T-cell (primary cell): Measurements from ENCODE around the gene THBS4. TPM values are rescaled to one million over a fixed set of nuclear protein-coding genes. Genes with fewer than 3 reads are reported as not detected.

Source experiments
- ATAC-seq, 4 experiments: fragments of 200-7000 bp in 3 of 4; fragments of 150-1000 bp in 1 of 4; cut with Tn5 transposase; replicated peaks in 1 of 4; 1 replicate in 3 of 4; 2 replicates in 1 of 4; pipeline ENCODE4 v1.10.0; 2021; ENCODE audit warnings: moderate library complexity in 3 of 4, mild to moderate bottlenecking in 2 of 4, moderate number of reproducible peaks in 1 of 4
- CTCF ChIA-PET, 2 donors: fragments of 300-600 bp; sonication (Branson Sonifier 250); formaldehyde crosslinking; loops; one replicate each; lab custom pipeline; 2022; ENCODE audit warnings: antibody characterized with exemption in 2 of 2; lab: Charles Lee
- POLR2A ChIA-PET, 2 donors: fragments of 300-600 bp; sonication (Branson Sonifier 250); formaldehyde crosslinking; loops; one replicate each; lab custom pipeline; 2022; ENCODE audit warnings: antibody characterized with exemption in 2 of 2; lab: Charles Lee
- DNase-seq, 35 experiments: peaks; one replicate each; pipeline versions ENCODE4 v3.0.0 to v3.0.0-alpha.2; 2013 to 2023
- H3K27ac ChIP-seq: one replicate; pipeline ENCODE4 v1.5.1; 2013; ENCODE audit warnings: low read length
- H3K27me3 ChIP-seq, 2 experiments: replicated peaks in 1 of 2; 1 replicate in 1 of 2; 2 replicates in 1 of 2; pipeline versions ENCODE4 v1.6.1 to v1.7.0; 2013; ENCODE audit warnings: low read length in 1 of 2, mixed read lengths in 1 of 2; ENCODE audit not compliant: control insufficient read depth in 2 of 2, insufficient read depth in 2 of 2; ENCODE audit errors: extremely low read depth in 1 of 2
- H3K36me3 ChIP-seq, 2 donors: 1 replicate in 1 of 2; 2 replicates in 1 of 2; pipeline versions ENCODE4 v1.6.1 to v1.7.0; 2013; ENCODE audit warnings: low read length in 1 of 2; ENCODE audit not compliant: control insufficient read depth in 2 of 2, insufficient read depth in 1 of 2; ENCODE audit errors: extremely low read depth in 1 of 2
- H3K4me1 ChIP-seq, 2 experiments: 1 replicate in 1 of 2; 2 replicates in 1 of 2; pipeline versions ENCODE4 v1.6.1 to v1.7.0; 2013; ENCODE audit warnings: low read length in 2 of 2, mixed read lengths in 1 of 2; ENCODE audit not compliant: insufficient read depth in 2 of 2, control insufficient read depth in 1 of 2; ENCODE audit errors: extremely low read depth in 1 of 2
- H3K4me3 ChIP-seq, 2 donors: 1 replicate in 1 of 2; 2 replicates in 1 of 2; pipeline versions ENCODE4 v1.5.1 to v1.7.0; 2013; ENCODE audit warnings: mild to moderate bottlenecking in 2 of 2, low read length in 1 of 2, moderate library complexity in 1 of 2; ENCODE audit not compliant: control insufficient read depth in 1 of 2; ENCODE audit errors: extremely low read depth in 1 of 2
- H3K9me3 ChIP-seq: 2 replicates; pipeline ENCODE4 v1.7.0; 2013
- H3K27ac Mint-ChIP-seq, 2 donors: one replicate each; pipeline ENCODE4 v1.8.0; 2020 to 2021; ENCODE audit warnings: mild to moderate bottlenecking in 2 of 2, mixed read lengths in 2 of 2
- H3K27me3 Mint-ChIP-seq, 2 donors: one replicate each; pipeline ENCODE4 v1.8.0; 2021 to 2022; ENCODE audit warnings: mixed read lengths in 2 of 2
- H3K36me3 Mint-ChIP-seq: one replicate; pipeline ENCODE4 v1.8.0; 2021; ENCODE audit warnings: mixed read lengths
- H3K4me1 Mint-ChIP-seq, 3 donors: one replicate each; pipeline ENCODE4 v1.8.0; 2020 to 2022; ENCODE audit warnings: mixed read lengths in 3 of 3, mild to moderate bottlenecking in 1 of 3
- H3K4me3 Mint-ChIP-seq, 3 donors: one replicate each; pipeline ENCODE4 v1.8.0; 2020 to 2022; ENCODE audit warnings: mild to moderate bottlenecking in 3 of 3, mixed read lengths in 3 of 3, moderate library complexity in 3 of 3
- H3K9me3 Mint-ChIP-seq, 3 donors: one replicate each; pipeline ENCODE4 v1.8.0; 2020 to 2022; ENCODE audit warnings: mixed read lengths in 3 of 3
- WGBS: methylation state at CpG from one replicate; pipeline ENCODE4 v1.1.5; 2013; ENCODE audit warnings: missing lambda C conversion rate; ENCODE audit not compliant: insufficient coverage; 5-methylcytosine and 5-hydroxymethylcytosine counted together
- total RNA-seq, 35 experiments: library from RNA in 6 of 35; stranded (reverse) in 6 of 35; fragments of 120-200 nt in 1 of 35; gene quantifications; one replicate each; pipeline versions ENCODE4 v1.2.1 to v1.2.4 and lab custom pipeline; 2013 to 2026

The THBS4 gene
- total RNA-seq, 5 donors from 2014 or later (not counting 1 experiment from before 2014, with no cell fraction given): 0.15 to 1.1 (median 0.53) TPM

GRCh38 chr5:80039650-80040049, 4.5 kb downstream of the THBS4 start:
- ATAC-seq (no peak), DNase-seq (no peak)
- ChIA-PET CTCF (no interaction called here), POLR2A (no interaction called here)
- H3K27ac ChIP-seq: no peak overlapping the region
- WGBS: 100% methylated on average over 1 of the region's 2 CpGs
- Mint-ChIP-seq H3K36me3 (no peaks in the 10 kb centered on the region), H3K27me3 (peaks cover 57 to 72% of the 10 kb centered on the region in 2 donors), H3K4me1 (peaks cover 3 to 6% (median 5%) of the 10 kb centered on the region in 3 donors), H3K4me3 (no peak overlapping the region), H3K27ac (no peak overlapping the region), H3K9me3 (no peaks in the 10 kb centered on the region)
- H3K4me3 ChIP-seq: no peak overlapping the region
- H3K27me3 ChIP-seq: peaks cover 16 to 19% of the 10 kb centered on the region in 2 experiments
- no peaks in the 10 kb centered on the region for H3K9me3 ChIP-seq
- peaks cover 0 to 7% of the 10 kb centered on the region in 2 experiments for H3K4me1 ChIP-seq
- H3K36me3 ChIP-seq: no peaks in the 10 kb centered on the region

DNA sequence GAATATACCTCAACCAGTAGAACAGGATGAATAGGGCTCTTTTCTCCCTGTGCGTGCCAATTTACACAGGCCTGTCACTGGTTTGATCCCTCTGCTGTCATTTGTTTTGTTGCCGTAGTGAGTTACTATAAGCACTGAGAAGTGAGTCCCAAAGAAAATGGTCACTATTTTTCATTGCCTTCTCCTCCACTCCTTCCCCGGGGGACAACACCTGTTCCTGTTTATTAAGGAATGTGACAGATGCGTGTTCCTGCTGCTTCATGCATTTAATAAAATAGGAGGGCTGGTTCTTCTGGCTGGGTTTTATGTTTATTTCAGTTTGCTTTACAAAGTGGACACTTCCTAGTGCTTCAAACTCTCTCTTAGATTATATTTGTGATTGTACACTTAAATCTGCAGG, 6.4 kb downstream of the THBS4 start:
- no peak for DNase-seq
- Mint-ChIP-seq H3K27ac (no peak overlapping the region), H3K4me1 (no peaks in the 10 kb centered on the region), H3K9me3 (no peaks in the 10 kb centered on the region), H3K36me3 (no peaks in the 10 kb centered on the region), H3K4me3 (no peak overlapping the region), H3K27me3 (peaks cover 54 to 69% of the 10 kb centered on the region in 2 donors)
- peaks cover 5 to 7% of the 10 kb centered on the region in 2 experiments for H3K27me3 ChIP-seq
- H3K9me3 ChIP-seq: no peaks in the 10 kb centered on the region
- ATAC-seq: no peak
- H3K36me3 ChIP-seq: no peaks in the 10 kb centered on the region
- ChIA-PET POLR2A (no interaction called here), CTCF (no interaction called here)
- no peaks in the 10 kb centered on the region for H3K4me1 ChIP-seq
- WGBS: no CpG with 5 or more reads among the region's 4 CpGs
- H3K4me3 ChIP-seq: no peak overlapping the region
- H3K27ac ChIP-seq: no peak overlapping the region

GRCh38 chr5:80042330-80042729, 7.2 kb downstream of the THBS4 start:
- Mint-ChIP-seq H3K36me3 (no peaks in the 10 kb centered on the region), H3K4me3 (no peak overlapping the region), H3K27ac (no peak overlapping the region), H3K27me3 (peaks cover 46 to 66% of the 10 kb centered on the region in 2 donors), H3K4me1 (no peaks in the 10 kb centered on the region), H3K9me3 (no peaks in the 10 kb centered on the region)
- no peaks in the 10 kb centered on the region for H3K36me3 ChIP-seq
- H3K4me1 ChIP-seq: no peaks in the 10 kb centered on the region
- no peak overlapping the region for H3K4me3 ChIP-seq
- no peak overlapping the region for H3K27ac ChIP-seq
- peaks cover 2 to 4% of the 10 kb centered on the region in 2 experiments for H3K27me3 ChIP-seq
- ChIA-PET POLR2A (interaction anchor here in 1 of 2 donors (0.7 kb wide), 1 partner anchor 971 kb away, joined by 3 read pairs; no protein-coding TSS in a partner anchor), CTCF (interaction anchor here in 1 of 2 donors (0.7 kb wide), 1 partner anchor 88 kb away, joined by 3 read pairs; no protein-coding TSS in a partner anchor)
- no peaks in the 10 kb centered on the region for H3K9me3 ChIP-seq
- DNase-seq: no peak
- WGBS: 80% methylated on average over 1 of the region's 3 CpGs
- no peak for ATAC-seq

DNA sequence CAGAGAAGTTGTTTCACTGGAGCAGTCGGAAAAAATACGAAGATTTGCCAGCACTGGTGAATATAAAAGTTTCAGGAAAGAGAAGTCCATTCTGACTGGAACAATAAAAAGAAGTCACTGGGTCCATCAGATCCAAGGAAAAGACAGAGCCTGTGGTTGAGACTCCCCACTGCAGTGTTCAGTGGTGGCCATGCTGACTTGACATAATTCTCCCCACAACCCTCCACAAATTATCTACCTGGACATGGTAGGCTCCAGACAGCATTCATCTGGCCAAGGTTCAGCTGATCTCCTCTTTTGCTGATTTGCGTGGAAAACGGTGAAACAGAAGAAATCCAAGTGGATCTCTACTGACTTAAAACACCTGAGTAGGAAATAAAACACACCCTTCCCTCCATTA, 8.0 kb downstream of the THBS4 start:
- H3K4me1 Mint-ChIP-seq: no peaks in the 10 kb centered on the region
- Histone ChIP-seq H3K27ac (no peak overlapping the region), H3K27me3 (peaks cover 2 to 4% of the 10 kb centered on the region in 2 experiments), H3K4me3 (no peak overlapping the region), H3K4me1 (no peaks in the 10 kb centered on the region), H3K9me3 (no peaks in the 10 kb centered on the region), H3K36me3 (no peaks in the 10 kb centered on the region)
- H3K4me3 Mint-ChIP-seq: no peak overlapping the region
- CTCF ChIA-PET: interaction anchor here in 1 of 2 donors (1.6 kb wide), 1 partner anchor 40 kb away, joined by 5 read pairs; no protein-coding TSS in a partner anchor
- ATAC-seq (no peak), DNase-seq (no peak)
- peaks cover 41 to 59% of the 10 kb centered on the region in 2 donors for H3K27me3 Mint-ChIP-seq
- no peaks in the 10 kb centered on the region for H3K36me3 Mint-ChIP-seq
- H3K27ac Mint-ChIP-seq: no peak overlapping the region
- 90% methylated on average over 3 of the region's 4 CpGs for WGBS
- no peaks in the 10 kb centered on the region for H3K9me3 Mint-ChIP-seq
- POLR2A ChIA-PET: no interaction called here

GRCh38 chr5:80048084-80048780, 13.1 kb downstream of the THBS4 start:
- no peak overlapping the region for H3K27ac ChIP-seq
- no peaks in the 10 kb centered on the region for H3K4me1 ChIP-seq
- Mint-ChIP-seq H3K9me3 (no peaks in the 10 kb centered on the region), H3K4me1 (no peaks in the 10 kb centered on the region), H3K4me3 (no peak overlapping the region), H3K27ac (no peak overlapping the region), H3K27me3 (peaks cover 15 to 23% of the 10 kb centered on the region in 2 donors), H3K36me3 (no peaks in the 10 kb centered on the region)
- H3K4me3 ChIP-seq: no peak overlapping the region
- no peaks in the 10 kb centered on the region for H3K9me3 ChIP-seq
- ChIA-PET POLR2A (no interaction called here), CTCF (no interaction called here)
- peaks cover 0 to 11% of the 10 kb centered on the region in 2 experiments for H3K27me3 ChIP-seq
- ATAC-seq (no peak), DNase-seq (no peak)
- H3K36me3 ChIP-seq: no peaks in the 10 kb centered on the region

- CTCF ChIA-PET: no interaction called here
- H3K27me3 Mint-ChIP-seq: peaks cover 0 to 3% of the 10 kb centered on the region in 2 donors
- Histone ChIP-seq H3K4me3 (no peak overlapping the region), H3K4me1 (no peaks in the 10 kb centered on the region), H3K27me3 (peaks cover 0 to 11% of the 10 kb centered on the region in 2 experiments), H3K36me3 (no peaks in the 10 kb centered on the region), H3K9me3 (no peaks in the 10 kb centered on the region), H3K27ac (no peak overlapping the region)
- no peak overlapping the region for H3K4me3 Mint-ChIP-seq
- ATAC-seq (no peak), DNase-seq (no peak)
- H3K27ac Mint-ChIP-seq: no peak overlapping the region
- POLR2A ChIA-PET: no interaction called here
- no peaks in the 10 kb centered on the region for H3K36me3 Mint-ChIP-seq
- WGBS: 89% methylated on average over 1 of the region's 8 CpGs
- no peaks in the 10 kb centered on the region for H3K4me1 Mint-ChIP-seq
- H3K9me3 Mint-ChIP-seq: no peaks in the 10 kb centered on the region
Observed at GRCh38 chr5:80052464-80052863, 17.3 kb downstream of the THBS4 start.
